Spleen (tissue), 11 donors: ENCODE measurements around the gene INTS6. TPM values are rescaled to one million over a fixed set of nuclear protein-coding genes. Genes with fewer than 3 reads are reported as not detected.

Experiments
- DNase-seq: peaks from one replicate; pipeline ENCODE4 v3.0.0-alpha.2; 2020
- H3K27ac ChIP-seq, 8 donors: fragments of 200-600 bp; sonication (generic) in 7 of 8; 1 replicate in 4 of 8; 2 replicates in 4 of 8; pipeline versions ENCODE4 v1.5.0 to v1.8.0; 2016 to 2021; ENCODE audit warnings: inconsistent platforms in 4 of 8, mild to moderate bottlenecking in 4 of 8, moderate library complexity in 1 of 8
- H3K27me3 ChIP-seq, 7 donors: fragments of 200-600 bp; sonication (generic) in 6 of 7; replicated peaks in 1 of 7; 1 replicate in 4 of 7; 2 replicates in 3 of 7; pipeline versions ENCODE4 v1.5.0 to v1.8.0; 2016 to 2021; ENCODE audit warnings: inconsistent platforms in 3 of 7, mild to moderate bottlenecking in 1 of 7
- H3K36me3 ChIP-seq, 6 donors: fragments of 200-600 bp; sonication (generic) in 5 of 6; 1 replicate in 4 of 6; 2 replicates in 2 of 6; pipeline versions ENCODE4 v1.5.0 to v1.8.0; 2016 to 2021; ENCODE audit warnings: inconsistent platforms in 2 of 6
- H3K4me1 ChIP-seq, 6 donors: fragments of 200-600 bp; sonication (generic) in 5 of 6; 1 replicate in 3 of 6; 2 replicates in 3 of 6; pipeline versions ENCODE4 v1.5.0 to v1.8.0; 2016 to 2021; ENCODE audit warnings: inconsistent platforms in 3 of 6
- H3K4me3 ChIP-seq, 8 donors: fragments of 200-600 bp; sonication (generic) in 7 of 8; 1 replicate in 4 of 8; 2 replicates in 4 of 8; pipeline versions ENCODE4 v1.5.0 to v1.8.0; 2016 to 2021; ENCODE audit warnings: inconsistent platforms in 4 of 8, mild to moderate bottlenecking in 4 of 8, moderate library complexity in 2 of 8
- H3K9me3 ChIP-seq, 8 donors: fragments of 200-600 bp; sonication (generic) in 7 of 8; 1 replicate in 4 of 8; 2 replicates in 4 of 8; pipeline versions ENCODE4 v1.5.0 to v1.8.0; 2016 to 2021; ENCODE audit warnings: inconsistent platforms in 4 of 8
- CTCF ChIP-seq, 11 experiments: fragments of 200-600 bp in 7 of 11; fragments of 450-650 bp in 4 of 11; sonication (generic) in 4 of 11; IDR thresholded peaks in 8 of 11; conservative IDR thresholded peaks in 3 of 11; 1 replicate in 7 of 11; 2 replicates in 4 of 11; pipeline versions ENCODE4 v1.4.0 to v1.8.0; 2016 to 2021; ENCODE audit warnings: antibody characterized with exemption in 11 of 11, inconsistent platforms in 4 of 11, mild to moderate bottlenecking in 1 of 11
- POLR2A ChIP-seq, 3 donors: fragments of 450-650 bp; IDR thresholded peaks; one replicate each; pipeline ENCODE4 v1.5.1; 2017; ENCODE audit warnings: antibody characterized with exemption in 3 of 3, mild to moderate bottlenecking in 1 of 3
- POLR2AphosphoS5 ChIP-seq, 3 donors: sonication (generic); formaldehyde crosslinking; IDR thresholded peaks; one replicate each; pipeline ENCODE4 v1.5.1; 2017; ENCODE audit warnings: antibody characterized with exemption in 3 of 3
- WGBS, 5 donors: extraction: QIAGEN DNeasy Blood & Tissue Kit in 3 of 5; methylation state at CpG; one replicate each; pipeline versions ENCODE4 v1.1.5 to v1.1.7; 2013 to 2018; 5-methylcytosine and 5-hydroxymethylcytosine counted together
- intact Hi-C: fragments of 100-400 bp; cut with DNase I; formaldehyde crosslinking; loops from one replicate; pipeline ENCODE4 v1.15.0; 2023; ENCODE audit warnings: low total_unique reads
- polyA plus RNA-seq, 3 donors: library from polyadenylated mRNA; stranded (reverse); fragments of 200-250 nt; gene quantifications; one replicate each; pipeline ENCODE4 v1.2.1, GENCODE V29; 2013
- total RNA-seq, 7 donors: library from RNA; depleted of rRNA in 3 of 7; stranded (reverse); fragments of >200 nt in 3 of 7; fragmentation: NEBNext Ultra II Directional in 4 of 7; extraction: Animal tissue kit (Norgen Biotek cat#: 25700) in 4 of 7; gene quantifications; one replicate each; pipeline versions ENCODE4 v1.1.0 to v1.2.1, GENCODE V29; 2016 to 2021
- donor health status: healthy with polysubstance abuse.
- donor health status: DM: no; HTN: no; CAD: no; lungs with moderate emphysema.
- donor health status: DM: no; HTN: no; CAD: no.
- donor health status: Bipolar disorder and iron deficiency.
- donor health status: healthy.
- donor health status: DM: no; HTN: no; CAD: no.
- donor health status: DM: yes; HTN: yes; CAD: no.

Gene INTS6
- total and polyA plus RNA-seq, 10 donors, result 9.0 to 61.8 (median 45.8) TPM

DNA sequence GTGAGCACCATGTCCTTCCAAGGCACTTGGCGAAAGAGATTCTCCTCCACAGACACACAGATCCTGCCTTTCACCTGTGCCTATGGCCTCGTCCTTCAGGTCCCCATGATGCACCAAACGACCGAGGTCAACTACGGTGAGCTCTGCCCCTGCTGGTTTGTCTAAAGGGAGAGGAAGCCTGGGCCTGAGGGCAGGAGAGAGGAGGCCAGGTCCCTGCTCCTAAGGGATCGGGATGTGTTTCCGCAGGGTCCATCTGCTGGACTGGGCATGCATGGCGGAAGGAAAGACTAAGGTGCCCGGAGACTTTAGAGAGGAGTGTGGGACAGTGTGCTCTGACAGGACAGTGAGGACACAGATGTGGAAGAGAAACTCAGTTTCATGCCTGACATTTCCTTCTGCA, 105.7 kb downstream of the INTS6 start:
- Histone ChIP-seq H3K27me3 (no peaks in the 10 kb centered on the region), H3K27ac (no peak overlapping the region), H3K4me3 (no peak overlapping the region), H3K36me3 (no peaks in the 10 kb centered on the region), H3K4me1 (no peaks in the 10 kb centered on the region), H3K9me3 (no peaks in the 10 kb centered on the region)
- WGBS, 5 donors, result 89 to 96% (median 91%) methylated on average over 9 of the region's 9 CpGs
- TF ChIP-seq POLR2A (IDR thresholded peaks at IDR 0.05) (no peak), CTCF (IDR thresholded peaks at IDR 0.05 in 8 of 11, conservative IDR thresholded peaks at IDR 0.05 in 3 of 11) (no peak), POLR2AphosphoS5 (IDR thresholded peaks at IDR 0.05) (no peak)
- intact Hi-C loops, result no loop called here
- no peak for DNase-seq

- TF ChIP-seq POLR2AphosphoS5 (IDR thresholded peaks at IDR 0.05) (no peak), CTCF (IDR thresholded peaks at IDR 0.05 in 8 of 11, conservative IDR thresholded peaks at IDR 0.05 in 3 of 11) (no peak), POLR2A (IDR thresholded peaks at IDR 0.05) (no peak)
- Histone ChIP-seq H3K9me3 (no peaks in the 10 kb centered on the region), H3K27me3 (no peaks in the 10 kb centered on the region), H3K27ac (no peak overlapping the region), H3K4me3 (no peak overlapping the region), H3K36me3 (no peaks in the 10 kb centered on the region), H3K4me1 (no peaks in the 10 kb centered on the region)
- intact Hi-C loops, result no loop called here
- WGBS, 5 donors, result 74 to 94% (median 87%) methylated on average over 2 of the region's 2 CpGs
- no peak for DNase-seq
These were observed 106.4 kb downstream of the INTS6 start for GRCh38 chr13:51346397-51346796.

GRCh38 chr13:51343475-51343874, 109.4 kb downstream of the INTS6 start:
- H3K4me3 ChIP-seq, result no peak overlapping the region
- intact Hi-C loops, result no loop called here
- no peaks in the 10 kb centered on the region for H3K4me1 ChIP-seq
- H3K36me3 ChIP-seq, result no peaks in the 10 kb centered on the region
- no peak for TF ChIP-seq CTCF (IDR thresholded peaks at IDR 0.05 in 8 of 11, conservative IDR thresholded peaks at IDR 0.05 in 3 of 11)
- TF ChIP-seq POLR2A (IDR thresholded peaks at IDR 0.05), result no peak
- TF ChIP-seq POLR2AphosphoS5 (IDR thresholded peaks at IDR 0.05), result no peak
- H3K27ac ChIP-seq, result no peak overlapping the region
- WGBS, 5 donors, result 48 to 62% (median 53%) methylated on average over 5 of the region's 5 CpGs
- H3K27me3 ChIP-seq, result no peaks in the 10 kb centered on the region
- no peaks in the 10 kb centered on the region for H3K9me3 ChIP-seq
- DNase-seq, result no peak

DNA sequence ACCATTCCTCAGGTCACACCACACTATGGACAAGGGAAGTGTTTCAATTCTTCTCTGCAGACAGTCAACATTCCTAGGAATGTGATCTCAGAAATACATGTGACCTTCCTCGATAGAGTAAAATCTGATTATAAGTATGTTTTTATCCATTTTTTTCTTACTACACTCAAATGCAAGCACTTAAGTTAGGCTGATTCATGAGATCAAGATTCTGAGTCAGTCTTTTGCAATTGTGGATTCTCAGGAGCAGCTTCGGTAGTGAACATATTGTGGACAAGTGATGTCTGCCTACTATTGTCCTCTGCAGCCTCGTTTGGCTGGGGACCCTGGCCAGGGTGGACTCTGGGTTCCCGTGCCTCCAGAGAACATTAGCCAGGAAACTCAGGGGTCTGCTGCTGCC, 110.1 kb downstream of the INTS6 start:
- H3K27me3 ChIP-seq, result no peaks in the 10 kb centered on the region
- no peaks in the 10 kb centered on the region for H3K4me1 ChIP-seq
- TF ChIP-seq POLR2A (IDR thresholded peaks at IDR 0.05) (no peak), POLR2AphosphoS5 (IDR thresholded peaks at IDR 0.05) (no peak), CTCF (IDR thresholded peaks at IDR 0.05 in 8 of 11, conservative IDR thresholded peaks at IDR 0.05 in 3 of 11) (no peak)
- H3K4me3 ChIP-seq, result no peak overlapping the region
- no peaks in the 10 kb centered on the region for H3K9me3 ChIP-seq
- 58 to 77% (median 69%) methylated on average over 4 of the region's 4 CpGs for WGBS, 5 donors
- H3K36me3 ChIP-seq, result no peaks in the 10 kb centered on the region
- no peak for DNase-seq
- no peak overlapping the region for H3K27ac ChIP-seq
- intact Hi-C loops, result no loop called here
